ENCODE measurements around the gene ALG12. TPM values are rescaled to one million over a fixed set of nuclear protein-coding genes. Genes with fewer than 3 reads are reported as not detected.

The ALG12 gene
- total RNA-seq, 1 donor from 2014 or later: 23.2 TPM

DNA sequence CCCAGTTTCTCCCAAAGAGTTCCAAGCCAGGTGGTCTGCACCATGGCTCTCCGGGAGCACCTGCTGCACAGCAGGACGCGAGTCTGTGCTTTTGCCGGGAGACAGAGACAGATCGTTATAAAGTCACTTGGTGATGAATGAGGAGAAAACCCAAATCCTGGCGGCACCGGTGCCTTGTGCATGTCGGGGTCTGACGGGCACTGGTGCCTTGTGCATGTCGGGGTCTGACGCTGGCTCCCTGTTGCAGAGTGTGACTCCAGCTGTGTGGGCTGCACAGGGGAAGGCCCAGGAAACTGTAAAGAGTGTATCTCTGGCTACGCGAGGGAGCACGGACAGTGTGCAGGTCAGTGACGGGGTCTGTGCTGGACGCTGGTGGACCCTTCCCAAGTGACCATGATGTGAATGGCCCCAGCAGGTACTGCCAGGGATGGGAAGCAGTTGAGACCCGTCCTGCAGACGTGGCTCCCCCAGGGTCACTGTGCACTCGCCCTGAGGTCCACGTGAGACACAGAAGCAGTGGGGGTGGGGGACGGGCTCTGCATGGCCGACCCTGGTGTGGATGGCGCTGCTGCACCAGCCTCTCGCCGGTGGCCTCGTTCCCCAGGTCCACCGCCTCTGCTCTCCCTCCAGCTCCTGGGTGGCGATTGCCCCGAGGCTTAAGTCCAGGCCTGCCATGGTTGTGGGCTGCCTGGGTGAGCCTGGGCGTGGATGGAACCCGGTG, 6.0 kb upstream of the ALG12 start:
- Mint-ChIP-seq H3K27ac (ENCODE audit: unreplicated experiment) (no peak overlapping the region), H3K4me1 (ENCODE audit: unreplicated experiment) (peaks cover 36% of the 10 kb centered on the region), H3K27me3 (ENCODE audit: unreplicated experiment) (peaks cover 10% of the 10 kb centered on the region), H3K4me3 (ENCODE audit: unreplicated experiment) (no peak overlapping the region), H3K9me3 (ENCODE audit: unreplicated experiment) (no peaks in the 10 kb centered on the region), H3K36me3 (ENCODE audit: low read depth, unreplicated experiment) (peaks cover 28% of the 10 kb centered on the region)
- no peak for DNase-seq (ENCODE audit: low spot score)
- TF ChIP-seq, protein P1, sequence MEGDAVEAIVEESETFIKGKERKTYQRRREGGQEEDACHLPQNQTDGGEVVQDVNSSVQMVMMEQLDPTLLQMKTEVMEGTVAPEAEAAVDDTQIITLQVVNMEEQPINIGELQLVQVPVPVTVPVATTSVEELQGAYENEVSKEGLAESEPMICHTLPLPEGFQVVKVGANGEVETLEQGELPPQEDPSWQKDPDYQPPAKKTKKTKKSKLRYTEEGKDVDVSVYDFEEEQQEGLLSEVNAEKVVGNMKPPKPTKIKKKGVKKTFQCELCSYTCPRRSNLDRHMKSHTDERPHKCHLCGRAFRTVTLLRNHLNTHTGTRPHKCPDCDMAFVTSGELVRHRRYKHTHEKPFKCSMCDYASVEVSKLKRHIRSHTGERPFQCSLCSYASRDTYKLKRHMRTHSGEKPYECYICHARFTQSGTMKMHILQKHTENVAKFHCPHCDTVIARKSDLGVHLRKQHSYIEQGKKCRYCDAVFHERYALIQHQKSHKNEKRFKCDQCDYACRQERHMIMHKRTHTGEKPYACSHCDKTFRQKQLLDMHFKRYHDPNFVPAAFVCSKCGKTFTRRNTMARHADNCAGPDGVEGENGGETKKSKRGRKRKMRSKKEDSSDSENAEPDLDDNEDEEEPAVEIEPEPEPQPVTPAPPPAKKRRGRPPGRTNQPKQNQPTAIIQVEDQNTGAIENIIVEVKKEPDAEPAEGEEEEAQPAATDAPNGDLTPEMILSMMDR (IDR thresholded peaks at IDR 0.05; ENCODE audit: unreplicated experiment): no peak

DNA sequence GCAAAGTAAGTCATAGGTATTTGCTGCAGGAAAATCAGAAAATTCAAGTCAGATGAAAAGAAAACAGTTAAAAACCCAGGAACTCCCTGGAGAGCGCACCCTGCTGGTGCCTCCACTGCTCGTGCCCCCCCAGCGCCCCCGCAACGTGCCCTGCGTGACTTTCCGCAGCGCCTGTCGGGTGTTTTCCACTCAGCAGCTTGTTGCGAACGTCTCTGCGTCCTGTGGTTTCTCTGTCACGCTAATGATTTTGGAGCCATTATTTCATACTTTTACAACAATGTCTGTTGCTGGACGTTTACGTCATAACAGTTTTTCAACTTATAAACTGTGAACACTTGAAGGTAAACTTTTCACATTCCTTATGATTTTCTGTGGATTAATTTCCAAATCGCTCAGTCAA, 5.2 kb upstream of the ALG12 start:
- H3K36me3 Mint-ChIP-seq (ENCODE audit: low read depth, unreplicated experiment): peaks cover 28% of the 10 kb centered on the region
- H3K27ac Mint-ChIP-seq (ENCODE audit: unreplicated experiment): peak overlapping the region; percentile 37
- H3K4me3 Mint-ChIP-seq (ENCODE audit: unreplicated experiment): peak overlapping the region; percentile 72
- TF ChIP-seq, protein P1 (IDR thresholded peaks at IDR 0.05; ENCODE audit: unreplicated experiment): no peak
- H3K9me3 Mint-ChIP-seq (ENCODE audit: unreplicated experiment): no peaks in the 10 kb centered on the region
- peaks cover 38% of the 10 kb centered on the region for H3K4me1 Mint-ChIP-seq (ENCODE audit: unreplicated experiment)
- peaks cover 10% of the 10 kb centered on the region for H3K27me3 Mint-ChIP-seq (ENCODE audit: unreplicated experiment)
- DNase-seq (ENCODE audit: low spot score): no peak

DNA sequence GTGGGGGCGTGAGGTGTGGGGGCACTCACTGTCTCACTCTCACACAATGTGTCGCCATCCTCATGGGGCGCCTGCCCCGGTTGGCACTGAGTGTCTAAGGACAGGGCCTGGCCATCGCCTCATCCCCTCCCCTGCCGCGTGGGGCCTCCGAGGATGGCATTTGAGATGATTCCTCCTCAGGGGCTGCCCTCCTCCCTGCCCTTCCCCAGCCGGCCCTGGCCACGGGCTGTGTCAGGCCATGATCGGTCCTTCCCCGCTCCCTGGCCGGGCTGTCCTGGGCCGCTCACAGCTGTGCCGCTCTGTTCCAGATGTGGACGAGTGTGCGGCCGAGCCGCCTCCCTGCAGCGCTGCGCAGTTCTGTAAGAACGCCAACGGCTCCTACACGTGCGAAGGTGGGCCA, 4.7 kb upstream of the ALG12 start:
- no peak for DNase-seq (ENCODE audit: low spot score)
- Mint-ChIP-seq H3K27ac (ENCODE audit: unreplicated experiment) (no peak overlapping the region), H3K4me1 (ENCODE audit: unreplicated experiment) (peaks cover 38% of the 10 kb centered on the region), H3K4me3 (ENCODE audit: unreplicated experiment) (peak overlapping the region; percentile 72), H3K36me3 (ENCODE audit: low read depth, unreplicated experiment) (peaks cover 28% of the 10 kb centered on the region), H3K27me3 (ENCODE audit: unreplicated experiment) (peaks cover 10% of the 10 kb centered on the region), H3K9me3 (ENCODE audit: unreplicated experiment) (no peaks in the 10 kb centered on the region)
- TF ChIP-seq, protein P1 (IDR thresholded peaks at IDR 0.05; ENCODE audit: unreplicated experiment): no peak

DNA sequence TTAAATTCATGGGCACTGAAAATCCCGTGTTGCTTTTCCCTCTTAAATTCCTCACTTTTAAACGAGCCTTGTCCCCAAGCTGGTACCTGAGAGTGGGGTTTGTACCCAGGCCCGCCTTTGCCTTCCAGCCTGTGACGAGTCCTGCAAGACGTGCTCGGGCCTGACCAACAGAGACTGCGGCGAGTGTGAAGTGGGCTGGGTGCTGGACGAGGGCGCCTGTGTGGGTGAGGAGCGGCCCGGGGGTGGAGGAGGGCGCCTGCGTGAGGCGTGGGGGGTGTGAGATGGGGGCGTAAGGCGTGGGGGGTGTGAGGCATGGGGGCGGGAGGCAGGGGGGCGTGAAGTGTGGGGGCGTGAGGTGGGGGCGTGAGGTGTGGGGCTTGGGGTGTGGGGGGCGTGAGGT, 4.2 kb upstream of the ALG12 start:
- H3K4me3 Mint-ChIP-seq (ENCODE audit: unreplicated experiment): no peak overlapping the region
- H3K27me3 Mint-ChIP-seq (ENCODE audit: unreplicated experiment): peaks cover 10% of the 10 kb centered on the region

More for the DNA sequence above, 4.2 kb upstream of the ALG12 start:
- H3K9me3 Mint-ChIP-seq (ENCODE audit: unreplicated experiment): no peaks in the 10 kb centered on the region
- H3K27ac Mint-ChIP-seq (ENCODE audit: unreplicated experiment): peak overlapping the region; percentile 64
- peaks cover 38% of the 10 kb centered on the region for H3K4me1 Mint-ChIP-seq (ENCODE audit: unreplicated experiment)
- TF ChIP-seq, protein P1 (IDR thresholded peaks at IDR 0.05; ENCODE audit: unreplicated experiment): no peak
- DNase-seq (ENCODE audit: low spot score): no peak
- H3K36me3 Mint-ChIP-seq (ENCODE audit: low read depth, unreplicated experiment): peaks cover 28% of the 10 kb centered on the region
